ENCODE results near the gene TRIL. TPM values are rescaled to one million over a fixed set of nuclear protein-coding genes. Genes with fewer than 3 reads are reported as not detected.

TRIL gene
- total and polyA plus RNA-seq, 8 donors, result 0.14 to 2.2 (median 0.41) TPM

GRCh38 chr7:28988091-28988490 is 30.0 kb upstream of the TRIL start:
- intact Hi-C loops (cut with DNase I), result no loop called here

DNA sequence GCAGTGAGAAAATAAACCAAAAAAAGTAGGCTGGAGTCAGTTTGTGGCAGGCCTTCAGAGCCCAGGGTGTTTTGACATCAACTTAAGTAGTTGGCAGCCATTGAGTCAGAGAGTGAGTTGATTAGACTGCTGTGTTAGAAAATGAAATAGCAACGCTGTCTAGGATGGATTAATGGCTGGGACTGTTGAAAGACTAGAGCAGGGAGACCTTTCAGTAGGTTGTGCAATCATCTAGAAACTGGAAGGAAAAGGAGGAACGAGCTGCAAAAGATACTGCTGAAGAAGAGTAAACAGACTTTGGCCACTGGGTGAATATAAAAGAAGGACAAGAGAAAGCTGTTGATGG is 28.6 kb upstream of the TRIL start:
- Histone ChIP-seq H3K27me3 (no peaks in the 10 kb centered on the region), H3K36me3 (no peaks in the 10 kb centered on the region), H3K27ac (no peak overlapping the region), H3K9me3 (no peaks in the 10 kb centered on the region), H3K4me3 (no peak overlapping the region), H3K4me1 (no peaks in the 10 kb centered on the region)
- 18 to 23% methylated on average over 2 of the region's 2 CpGs for WGBS, 2 donors
- FAIRE-seq, result no peak
- TF ChIP-seq CTCF (IDR thresholded peaks at IDR 0.05), result no peak
- DNase-seq, result no peak
- intact Hi-C loops (cut with DNase I), result no loop called here
- peak in 3 of 4 donors; percentile 62 to 75 (median 69) for ATAC-seq

More at GRCh38 chr7:28988091-28988490, 30.0 kb upstream of the TRIL start:
- Histone ChIP-seq H3K27me3 (no peaks in the 10 kb centered on the region), H3K9me3 (no peaks in the 10 kb centered on the region), H3K36me3 (no peaks in the 10 kb centered on the region), H3K4me3 (no peak overlapping the region), H3K4me1 (no peaks in the 10 kb centered on the region), H3K27ac (no peak overlapping the region)
- ATAC-seq (no peak), DNase-seq (no peak), FAIRE-seq (no peak)
- 77 to 80% methylated on average over 5 of the region's 5 CpGs for WGBS, 2 donors
- no peak for TF ChIP-seq CTCF (IDR thresholded peaks at IDR 0.05)

DNA sequence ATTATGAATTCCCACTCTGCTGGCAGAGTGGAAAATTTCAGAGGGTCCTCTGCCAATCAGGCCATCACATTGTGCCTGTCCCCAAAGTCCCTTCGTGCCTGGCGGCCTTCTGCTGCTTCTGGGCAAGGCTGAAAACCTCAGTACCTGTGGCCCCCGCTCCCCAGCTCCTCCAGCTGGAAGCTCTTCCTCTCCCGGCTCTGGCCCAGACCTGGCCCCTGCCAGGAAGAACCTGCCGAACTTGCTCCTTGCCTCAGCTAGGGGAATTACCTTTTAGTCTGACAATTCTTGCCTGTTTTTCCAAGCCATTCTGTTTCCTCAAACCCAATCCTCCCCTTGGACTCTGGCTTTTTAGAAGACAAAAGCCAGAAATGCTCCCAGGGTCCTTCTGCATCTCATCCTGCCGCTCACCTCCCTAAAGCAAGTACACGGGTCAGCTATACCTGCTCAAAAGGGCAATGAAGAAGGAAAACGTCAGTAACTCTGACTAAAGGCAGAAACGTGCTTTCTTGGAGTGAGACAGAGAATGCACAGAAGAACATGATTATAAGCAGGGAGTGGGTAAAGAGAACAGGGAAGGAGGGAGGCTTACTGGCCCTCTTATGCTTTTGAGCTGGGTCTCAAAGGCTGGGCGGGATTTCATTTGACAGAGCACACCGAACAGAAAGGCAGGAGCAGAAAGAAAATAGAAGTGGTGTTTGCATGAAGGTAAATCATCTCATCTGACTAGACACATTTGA is 28.1 kb upstream of the TRIL start:
- Histone ChIP-seq H3K9me3 (no peaks in the 10 kb centered on the region), H3K4me1 (no peaks in the 10 kb centered on the region), H3K36me3 (no peaks in the 10 kb centered on the region), H3K4me3 (no peak overlapping the region), H3K27me3 (no peaks in the 10 kb centered on the region), H3K27ac (no peak overlapping the region)
- intact Hi-C loops (cut with DNase I), result no loop called here
- no peak for TF ChIP-seq CTCF (IDR thresholded peaks at IDR 0.05)
- ATAC-seq (no peak), DNase-seq (no peak), FAIRE-seq (no peak)
- 77 to 81% methylated on average over 11 of the region's 11 CpGs for WGBS, 2 donors

GRCh38 chr7:28984631-28985030 is 26.5 kb upstream of the TRIL start:
- Histone ChIP-seq H3K36me3 (no peaks in the 10 kb centered on the region), H3K4me3 (no peak overlapping the region), H3K27ac (no peak overlapping the region), H3K4me1 (no peaks in the 10 kb centered on the region), H3K9me3 (no peaks in the 10 kb centered on the region), H3K27me3 (no peaks in the 10 kb centered on the region)
- intact Hi-C loops (cut with DNase I), result no loop called here
- no peak for FAIRE-seq
- DNase-seq, result no peak
- ATAC-seq, result peak in 2 of 4 donors; percentile 52 to 70
- 69 to 81% methylated on average over 4 of the region's 4 CpGs for WGBS, 2 donors
- no peak for TF ChIP-seq CTCF (IDR thresholded peaks at IDR 0.05)

- FAIRE-seq (no peak), DNase-seq (no peak), ATAC-seq (no peak)
- H3K4me1 ChIP-seq, result no peaks in the 10 kb centered on the region
- intact Hi-C loops (cut with DNase I), result no loop called here
- H3K9me3 ChIP-seq, result no peaks in the 10 kb centered on the region
- H3K27me3 ChIP-seq, result no peaks in the 10 kb centered on the region
- no peak for TF ChIP-seq CTCF (IDR thresholded peaks at IDR 0.05)
- no peaks in the 10 kb centered on the region for H3K36me3 ChIP-seq
- no peak overlapping the region for H3K27ac ChIP-seq
- no peak overlapping the region for H3K4me3 ChIP-seq
These were observed 26.1 kb upstream of the TRIL start for GRCh38 chr7:28984217-28984616.

Measured in pancreas (tissue), 10 donors.